Panc1 (cell line): ENCODE results near the gene SLC25A5. TPM values are rescaled to one million over a fixed set of nuclear protein-coding genes. Genes with fewer than 3 reads are reported as not detected.

ENCODE experiments used
- ATAC-seq: fragments of 200-7000 bp; cut with Tn5 transposase; 2 replicates; pipeline ENCODE4 v1.9.1; 2020; ENCODE audit warnings: mild to moderate bottlenecking, moderate library complexity
- BruUV-seq: library from RNA; stranded (reverse); fragments of 400-500 nt; replicated peaks from 2 replicates; lab custom pipeline; 2021; lab: Mats Ljungman, UMichigan
- CTCF ChIA-PET: fragments of 300-600 bp; sonication (Branson Sonifier 250); formaldehyde crosslinking; loops from one replicate; lab custom pipeline; 2022; ENCODE audit warnings: antibody characterized with exemption; lab: Charles Lee
- POLR2A ChIA-PET: fragments of 300-600 bp; sonication (Branson Sonifier 250); formaldehyde crosslinking; loops from one replicate; lab custom pipeline; 2022; ENCODE audit warnings: antibody characterized with exemption; lab: Charles Lee
- DNase-seq: peaks from one replicate; pipeline ENCODE4 v3.0.0-alpha.2; 2010; ENCODE audit warnings: low read depth, low spot score
- H3K27ac ChIP-seq: 2 replicates; pipeline ENCODE4 v1.5.1; 2011; ENCODE audit warnings: mild to moderate bottlenecking, low read length, inconsistent platforms
- H3K27me3 ChIP-seq: fragments of 200-500 bp; sonication (Bioruptor generic); 2 replicates; pipeline ENCODE4 v1.6.0; 2014; ENCODE audit warnings: low read length, inconsistent platforms; ENCODE audit not compliant: control insufficient read depth, insufficient read depth
- H3K36me3 ChIP-seq: fragments of 200-500 bp; sonication (Bioruptor generic); 2 replicates; pipeline ENCODE4 v1.5.1; 2014; ENCODE audit warnings: inconsistent platforms, mild to moderate bottlenecking, low read length, moderate library complexity; ENCODE audit not compliant: control insufficient read depth, insufficient read depth
- H3K4me1 ChIP-seq: 2 replicates; pipeline ENCODE4 v1.5.1; 2011; ENCODE audit warnings: inconsistent platforms, mild to moderate bottlenecking, low read length, moderate library complexity; ENCODE audit not compliant: control insufficient read depth, insufficient read depth
- H3K4me3 ChIP-seq, 2 experiments: 2 replicates each; pipeline ENCODE4 v1.5.1; 2011 to 2012; ENCODE audit warnings: low read depth in 2 of 2, low read length in 2 of 2, mild to moderate bottlenecking in 2 of 2, inconsistent platforms in 1 of 2, moderate library complexity in 1 of 2
- H3K9me3 ChIP-seq: fragments of 200-500 bp; sonication (Bioruptor generic); 2 replicates; pipeline ENCODE4 v1.5.1; 2014; ENCODE audit warnings: low read depth, mild to moderate bottlenecking, inconsistent platforms, low read length, moderate library complexity; ENCODE audit not compliant: control insufficient read depth, insufficient read depth
- CTCF ChIP-seq: fragments of 450-650 bp; IDR thresholded peaks from 2 replicates; pipeline ENCODE4 v1.5.1; 2017; ENCODE audit warnings: mild to moderate bottlenecking
- POLR2AphosphoS5 ChIP-seq: IDR thresholded peaks from 2 replicates; pipeline ENCODE4 v1.6.1; 2012; ENCODE audit warnings: mild to moderate bottlenecking, low read depth, low read length, moderate library complexity
- REST ChIP-seq, 2 experiments: IDR thresholded peaks; 2 replicates each; pipeline ENCODE4 v1.6.1; 2011 to 2012; ENCODE audit warnings: low read depth in 2 of 2, control low read depth in 1 of 2, low read length in 1 of 2, mild to moderate bottlenecking in 1 of 2, moderate library complexity in 1 of 2; ENCODE audit not compliant: insufficient read depth in 1 of 2
- SIN3A ChIP-seq: IDR thresholded peaks from 2 replicates; pipeline ENCODE4 v1.6.1; 2012; ENCODE audit warnings: low read depth, mild to moderate bottlenecking, low read length, moderate library complexity, borderline replicate concordance; ENCODE audit not compliant: insufficient read depth
- TCF7L2 ChIP-seq: IDR thresholded peaks from 2 replicates; pipeline ENCODE4 v1.6.1; 2011; ENCODE audit warnings: mild to moderate bottlenecking, low read depth, low read length, inconsistent platforms
- in situ Hi-C: cut with HindIII; loops from 2 replicates; pipeline ENCODE4 v1.10.0; 2016; ENCODE audit warnings: low sequenced_read_pairs, low pct_unique_long_range_greater_than_20kb
- intact Hi-C: fragments of 100-400 bp; cut with micrococcal nuclease; formaldehyde crosslinking; loops from one replicate; pipeline ENCODE4 v1.10.0; 2022; ENCODE audit not compliant: unreplicated experiment
- total RNA-seq: library from RNA; stranded (reverse); gene quantifications from one replicate; pipeline ENCODE4 v1.2.1, GENCODE V29; 2021; ENCODE audit not compliant: unreplicated experiment

The SLC25A5 gene
- total RNA-seq, 1 experiment from 2014 or later, result 709 TPM

DNA sequence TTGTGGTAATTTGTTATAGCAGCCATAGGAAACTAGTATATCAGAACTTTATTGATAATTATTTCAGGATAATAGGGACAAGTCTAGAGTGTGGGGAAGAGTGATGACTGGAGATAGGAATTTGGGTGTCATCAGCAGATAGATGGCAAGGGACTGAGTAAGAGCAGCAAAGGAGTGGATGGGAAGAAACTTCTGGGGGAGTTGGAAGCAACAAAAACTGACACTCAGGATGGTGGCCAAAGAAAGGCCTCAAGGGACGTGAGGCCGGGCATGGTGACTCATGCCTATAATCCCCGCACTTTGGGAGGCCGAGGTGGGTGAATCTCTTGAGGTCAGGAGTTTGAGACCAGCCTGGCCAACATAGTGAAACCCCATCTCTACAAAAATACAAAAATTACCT is 9.1 kb upstream of the SLC25A5 start:
- intact Hi-C loops, result no loop called here
- Histone ChIP-seq H3K36me3 (no peaks in the 10 kb centered on the region), H3K27me3 (no peaks in the 10 kb centered on the region), H3K4me1 (no peaks in the 10 kb centered on the region), H3K9me3 (no peaks in the 10 kb centered on the region), H3K4me3 (no peak overlapping the region), H3K27ac (no peak overlapping the region)
- in situ Hi-C loops, result no loop called here
- BruUV-seq, result no TSS peak
- ChIA-PET CTCF (no interaction called here), POLR2A (no interaction called here)
- no peak for ATAC-seq
- TF ChIP-seq CTCF, result no peak
- TF ChIP-seq SIN3A, result no peak
- TF ChIP-seq REST (IDR thresholded peaks at IDR 0.05; ENCODE audit: insufficient read depth in 1 of 2, low read depth in 2 of 2, low read length in 1 of 2), result no peak
- no peak for TF ChIP-seq TCF7L2
- TF ChIP-seq POLR2AphosphoS5, result no peak
- DNase-seq, result no peak

DNA sequence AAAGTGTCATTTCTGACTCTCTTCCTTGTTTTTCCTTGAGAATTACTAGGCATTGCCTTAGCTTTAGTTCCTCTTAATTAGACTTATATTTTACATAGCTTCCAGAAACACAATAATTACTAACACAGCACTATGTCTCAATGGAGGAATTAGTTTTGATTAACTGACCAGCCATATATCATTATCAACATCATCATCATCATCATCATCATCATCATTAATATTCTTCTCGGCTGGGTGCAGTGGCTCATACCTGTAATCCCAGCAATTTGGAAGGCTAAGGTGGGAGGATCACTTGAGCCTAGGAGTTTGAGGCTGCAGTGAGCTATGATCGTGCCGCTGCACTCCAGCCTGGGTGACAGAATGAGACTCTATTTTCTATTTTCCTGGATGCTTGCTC is 2.7 kb upstream of the SLC25A5 start:
- no peaks in the 10 kb centered on the region for H3K27me3 ChIP-seq
- POLR2A ChIA-PET, result no interaction called here
- no peaks in the 10 kb centered on the region for H3K9me3 ChIP-seq
- in situ Hi-C loops, result no loop called here
- CTCF ChIA-PET, result no interaction called here
- DNase-seq (no peak), ATAC-seq (no peak)
- H3K27ac ChIP-seq, result no peak overlapping the region
- H3K4me1 ChIP-seq, result peaks cover 14% of the 10 kb centered on the region; the same call in 1 of the 2 replicates
- peaks cover 6% of the 10 kb centered on the region for H3K36me3 ChIP-seq
- BruUV-seq, result no TSS peak
- H3K4me3 ChIP-seq, result no peak overlapping the region
- TF ChIP-seq TCF7L2 (no peak), POLR2AphosphoS5 (no peak), SIN3A (no peak)
- intact Hi-C loops, result no loop called here

GRCh38 chrX:119466970-119467369 is 1.3 kb upstream of the SLC25A5 start:
- intact Hi-C loops, result no loop called here
- peaks cover 16% of the 10 kb centered on the region for H3K36me3 ChIP-seq

More at GRCh38 chrX:119466970-119467369, 1.3 kb upstream of the SLC25A5 start:
- in situ Hi-C loops, result no loop called here
- ATAC-seq, result no peak
- no peak for DNase-seq
- Histone ChIP-seq H3K9me3 (no peaks in the 10 kb centered on the region), H3K27me3 (no peaks in the 10 kb centered on the region), H3K27ac (no peak overlapping the region), H3K4me3 (no peak overlapping the region; a peak in 1 of 4 replicates), H3K4me1 (peaks cover 14% of the 10 kb centered on the region; the same call in 1 of the 2 replicates)
- ChIA-PET POLR2A (no interaction called here), CTCF (no interaction called here)
- TSS peak; percentile 69 for BruUV-seq
- TF ChIP-seq POLR2AphosphoS5, result no peak
- TF ChIP-seq REST (IDR thresholded peaks at IDR 0.05; ENCODE audit: insufficient read depth in 1 of 2, low read depth in 2 of 2, low read length in 1 of 2), result no peak
- TF ChIP-seq CTCF, result no peak
- TF ChIP-seq SIN3A, result no peak
- no peak for TF ChIP-seq TCF7L2
